Central memory CD8-positive, alpha-beta T cell (primary cell): ENCODE data around the gene ZNF580.

Experiments
- ATAC-seq: fragments of 150-1000 bp; cut with Tn5 transposase; replicated peaks from 2 replicates; pipeline ENCODE4 v1.10.0; 2022; ENCODE audit warnings: mild to moderate bottlenecking, moderate FRiP score, moderate number of reproducible peaks; ENCODE audit not compliant: poor library complexity, severe bottlenecking; ENCODE audit errors: extremely low read depth
- DNase-seq, 2 donors: peaks; one replicate each; pipeline ENCODE4 v3.0.0; 2021; ENCODE audit warnings: low spot score in 2 of 2
- H3K27ac Mint-ChIP-seq: one replicate; pipeline ENCODE4 v1.8.0; 2022; ENCODE audit warnings: low read depth, mild to moderate bottlenecking, moderate library complexity, mixed read lengths
- H3K27me3 Mint-ChIP-seq: one replicate; pipeline ENCODE4 v1.8.0; 2022; ENCODE audit warnings: mixed read lengths
- H3K36me3 Mint-ChIP-seq: one replicate; pipeline ENCODE4 v1.8.0; 2022; ENCODE audit warnings: mild to moderate bottlenecking, moderate library complexity, mixed read lengths; ENCODE audit not compliant: insufficient read depth
- H3K4me1 Mint-ChIP-seq: one replicate; pipeline ENCODE4 v1.8.0; 2022; ENCODE audit warnings: mixed read lengths
- H3K4me3 Mint-ChIP-seq: one replicate; pipeline ENCODE4 v1.8.0; 2022; ENCODE audit warnings: mild to moderate bottlenecking, moderate library complexity, mixed read lengths
- H3K9me3 Mint-ChIP-seq: one replicate; pipeline ENCODE4 v1.8.0; 2022; ENCODE audit warnings: mixed read lengths

Gene ZNF580

GRCh38 chr19:55675661-55676354 is 35.0 kb downstream of the ZNF580 start:
- H3K4me3 Mint-ChIP-seq = peak overlapping the region; percentile 99
- ATAC-seq (no peak), DNase-seq (no peak)
- peaks cover 67% of the 10 kb centered on the region for H3K4me1 Mint-ChIP-seq
- H3K36me3 Mint-ChIP-seq = peaks cover 44% of the 10 kb centered on the region
- no peaks in the 10 kb centered on the region for H3K27me3 Mint-ChIP-seq
- H3K27ac Mint-ChIP-seq = peak overlapping the region; percentile 99
- H3K9me3 Mint-ChIP-seq = no peaks in the 10 kb centered on the region

- H3K36me3 Mint-ChIP-seq = peaks cover 42% of the 10 kb centered on the region
- ATAC-seq (no peak), DNase-seq (no peak)
- H3K27ac Mint-ChIP-seq = peak overlapping the region; percentile 99
- peaks cover 62% of the 10 kb centered on the region for H3K4me1 Mint-ChIP-seq
- H3K9me3 Mint-ChIP-seq = no peaks in the 10 kb centered on the region
- H3K27me3 Mint-ChIP-seq = no peaks in the 10 kb centered on the region
- H3K4me3 Mint-ChIP-seq = peak overlapping the region; percentile 99
These were observed 35.6 kb downstream of the ZNF580 start for GRCh38 chr19:55676383-55676782.

GRCh38 chr19:55676889-55677505 is 36.2 kb downstream of the ZNF580 start:
- peak overlapping the region; percentile 99 for H3K27ac Mint-ChIP-seq
- DNase-seq (no peak), ATAC-seq (no peak)
- no peaks in the 10 kb centered on the region for H3K9me3 Mint-ChIP-seq
- peak overlapping the region; percentile 99 for H3K4me3 Mint-ChIP-seq
- H3K4me1 Mint-ChIP-seq = peaks cover 60% of the 10 kb centered on the region
- peaks cover 39% of the 10 kb centered on the region for H3K36me3 Mint-ChIP-seq
- no peaks in the 10 kb centered on the region for H3K27me3 Mint-ChIP-seq

- Mint-ChIP-seq H3K27me3 (no peaks in the 10 kb centered on the region), H3K4me1 (peaks cover 60% of the 10 kb centered on the region), H3K36me3 (peaks cover 35% of the 10 kb centered on the region), H3K27ac (no peak overlapping the region), H3K9me3 (no peaks in the 10 kb centered on the region), H3K4me3 (peak overlapping the region; percentile 99)
- ATAC-seq = no peak
- DNase-seq = no peak
These were observed 36.8 kb downstream of the ZNF580 start for GRCh38 chr19:55677572-55678028.

GRCh38 chr19:55678121-55678671 is 37.4 kb downstream of the ZNF580 start:
- H3K9me3 Mint-ChIP-seq = no peaks in the 10 kb centered on the region
- DNase-seq (no peak), ATAC-seq (no peak)
- peaks cover 60% of the 10 kb centered on the region for H3K4me1 Mint-ChIP-seq
- peaks cover 31% of the 10 kb centered on the region for H3K36me3 Mint-ChIP-seq
- no peak overlapping the region for H3K27ac Mint-ChIP-seq
- peak overlapping the region; percentile 99 for H3K4me3 Mint-ChIP-seq
- H3K27me3 Mint-ChIP-seq = no peaks in the 10 kb centered on the region

GRCh38 chr19:55679343-55680257 is 38.8 kb downstream of the ZNF580 start:
- peak overlapping the region; percentile 86 for H3K27ac Mint-ChIP-seq
- no peak for ATAC-seq
- H3K27me3 Mint-ChIP-seq = no peaks in the 10 kb centered on the region
- H3K9me3 Mint-ChIP-seq = no peaks in the 10 kb centered on the region
- no peak for DNase-seq
- H3K36me3 Mint-ChIP-seq = peaks cover 24% of the 10 kb centered on the region
- peaks cover 49% of the 10 kb centered on the region for H3K4me1 Mint-ChIP-seq
- H3K4me3 Mint-ChIP-seq = no peak overlapping the region

- Mint-ChIP-seq H3K9me3 (no peaks in the 10 kb centered on the region), H3K27me3 (no peaks in the 10 kb centered on the region), H3K4me1 (peaks cover 45% of the 10 kb centered on the region), H3K36me3 (peaks cover 19% of the 10 kb centered on the region), H3K27ac (no peak overlapping the region), H3K4me3 (no peak overlapping the region)
- ATAC-seq = no peak
- no peak for DNase-seq
These were observed 39.7 kb downstream of the ZNF580 start for GRCh38 chr19:55680339-55681130.

- H3K4me1 Mint-ChIP-seq = peaks cover 46% of the 10 kb centered on the region
- H3K4me3 Mint-ChIP-seq = no peak overlapping the region
- no peaks in the 10 kb centered on the region for H3K27me3 Mint-ChIP-seq
- no peak for ATAC-seq
- no peak for DNase-seq
- H3K9me3 Mint-ChIP-seq = no peaks in the 10 kb centered on the region
- peaks cover 20% of the 10 kb centered on the region for H3K36me3 Mint-ChIP-seq
- H3K27ac Mint-ChIP-seq = no peak overlapping the region
These were observed 40.6 kb downstream of the ZNF580 start for GRCh38 chr19:55681131-55682092.

GRCh38 chr19:55683449-55684261 is 42.9 kb downstream of the ZNF580 start:
- peaks cover 28% of the 10 kb centered on the region for H3K4me1 Mint-ChIP-seq
- no peak for DNase-seq
- H3K27me3 Mint-ChIP-seq = no peaks in the 10 kb centered on the region

GRCh38 chr19:55684946-55685681 is 44.3 kb downstream of the ZNF580 start:
- peak overlapping the region; percentile 35 for H3K27ac Mint-ChIP-seq
- H3K9me3 Mint-ChIP-seq = no peaks in the 10 kb centered on the region
- peaks cover 16% of the 10 kb centered on the region for H3K36me3 Mint-ChIP-seq
- no peak overlapping the region for H3K4me3 Mint-ChIP-seq
- no peak for DNase-seq
- H3K27me3 Mint-ChIP-seq = no peaks in the 10 kb centered on the region
- no peak for ATAC-seq
- peaks cover 19% of the 10 kb centered on the region for H3K4me1 Mint-ChIP-seq

More at GRCh38 chr19:55683449-55684261, 42.9 kb downstream of the ZNF580 start:
- Mint-ChIP-seq H3K9me3 (no peaks in the 10 kb centered on the region), H3K27ac (no peak overlapping the region), H3K36me3 (peaks cover 15% of the 10 kb centered on the region), H3K4me3 (no peak overlapping the region)
- no peak for ATAC-seq
